Panc1 (cell line): Measurements from ENCODE around the gene ZNF18. TPM values are rescaled to one million over a fixed set of nuclear protein-coding genes. Genes with fewer than 3 reads are reported as not detected.

Experiments
- ATAC-seq: fragments of 200-7000 bp; cut with Tn5 transposase; 2 replicates; pipeline ENCODE4 v1.9.1; 2020; ENCODE audit warnings: mild to moderate bottlenecking, moderate library complexity
- BruUV-seq: library from RNA; stranded (reverse); fragments of 400-500 nt; replicated peaks from 2 replicates; lab custom pipeline; 2021; lab: Mats Ljungman, UMichigan
- CTCF ChIA-PET: fragments of 300-600 bp; sonication (Branson Sonifier 250); formaldehyde crosslinking; loops from one replicate; lab custom pipeline; 2022; ENCODE audit warnings: antibody characterized with exemption; lab: Charles Lee
- POLR2A ChIA-PET: fragments of 300-600 bp; sonication (Branson Sonifier 250); formaldehyde crosslinking; loops from one replicate; lab custom pipeline; 2022; ENCODE audit warnings: antibody characterized with exemption; lab: Charles Lee
- DNase-seq: peaks from one replicate; pipeline ENCODE4 v3.0.0-alpha.2; 2010; ENCODE audit warnings: low read depth, low spot score
- H3K27ac ChIP-seq: 2 replicates; pipeline ENCODE4 v1.5.1; 2011; ENCODE audit warnings: mild to moderate bottlenecking, low read length, inconsistent platforms
- H3K27me3 ChIP-seq: fragments of 200-500 bp; sonication (Bioruptor generic); 2 replicates; pipeline ENCODE4 v1.6.0; 2014; ENCODE audit warnings: low read length, inconsistent platforms; ENCODE audit not compliant: control insufficient read depth, insufficient read depth
- H3K36me3 ChIP-seq: fragments of 200-500 bp; sonication (Bioruptor generic); 2 replicates; pipeline ENCODE4 v1.5.1; 2014; ENCODE audit warnings: inconsistent platforms, mild to moderate bottlenecking, low read length, moderate library complexity; ENCODE audit not compliant: control insufficient read depth, insufficient read depth
- H3K4me1 ChIP-seq: 2 replicates; pipeline ENCODE4 v1.5.1; 2011; ENCODE audit warnings: inconsistent platforms, mild to moderate bottlenecking, low read length, moderate library complexity; ENCODE audit not compliant: control insufficient read depth, insufficient read depth
- H3K4me3 ChIP-seq, 2 experiments: 2 replicates each; pipeline ENCODE4 v1.5.1; 2011 to 2012; ENCODE audit warnings: low read depth in 2 of 2, low read length in 2 of 2, mild to moderate bottlenecking in 2 of 2, inconsistent platforms in 1 of 2, moderate library complexity in 1 of 2
- H3K9me3 ChIP-seq: fragments of 200-500 bp; sonication (Bioruptor generic); 2 replicates; pipeline ENCODE4 v1.5.1; 2014; ENCODE audit warnings: low read depth, mild to moderate bottlenecking, inconsistent platforms, low read length, moderate library complexity; ENCODE audit not compliant: control insufficient read depth, insufficient read depth
- POLR2AphosphoS5 ChIP-seq: IDR thresholded peaks from 2 replicates; pipeline ENCODE4 v1.6.1; 2012; ENCODE audit warnings: mild to moderate bottlenecking, low read depth, low read length, moderate library complexity
- SIN3A ChIP-seq: IDR thresholded peaks from 2 replicates; pipeline ENCODE4 v1.6.1; 2012; ENCODE audit warnings: low read depth, mild to moderate bottlenecking, low read length, moderate library complexity, borderline replicate concordance; ENCODE audit not compliant: insufficient read depth
- TCF7L2 ChIP-seq: IDR thresholded peaks from 2 replicates; pipeline ENCODE4 v1.6.1; 2011; ENCODE audit warnings: mild to moderate bottlenecking, low read depth, low read length, inconsistent platforms
- in situ Hi-C: cut with HindIII; loops from 2 replicates; pipeline ENCODE4 v1.10.0; 2016; ENCODE audit warnings: low sequenced_read_pairs, low pct_unique_long_range_greater_than_20kb
- intact Hi-C: fragments of 100-400 bp; cut with micrococcal nuclease; formaldehyde crosslinking; loops from one replicate; pipeline ENCODE4 v1.10.0; 2022; ENCODE audit not compliant: unreplicated experiment
- total RNA-seq: library from RNA; stranded (reverse); gene quantifications from one replicate; pipeline ENCODE4 v1.2.1, GENCODE V29; 2021; ENCODE audit not compliant: unreplicated experiment
- TF ChIP-seq, protein P1 (sequence below): fragments of 450-650 bp; IDR thresholded peaks from 2 replicates; pipeline ENCODE4 v1.5.1; 2017; ENCODE audit warnings: mild to moderate bottlenecking
- TF ChIP-seq, protein P2 (sequence below), 2 experiments: IDR thresholded peaks; 2 replicates each; pipeline ENCODE4 v1.6.1; 2011 to 2012; ENCODE audit warnings: low read depth in 2 of 2, control low read depth in 1 of 2, low read length in 1 of 2, mild to moderate bottlenecking in 1 of 2, moderate library complexity in 1 of 2; ENCODE audit not compliant: insufficient read depth in 1 of 2

The ZNF18 gene
- total RNA-seq, 1 experiment from 2014 or later = 7.4 TPM

DNA sequence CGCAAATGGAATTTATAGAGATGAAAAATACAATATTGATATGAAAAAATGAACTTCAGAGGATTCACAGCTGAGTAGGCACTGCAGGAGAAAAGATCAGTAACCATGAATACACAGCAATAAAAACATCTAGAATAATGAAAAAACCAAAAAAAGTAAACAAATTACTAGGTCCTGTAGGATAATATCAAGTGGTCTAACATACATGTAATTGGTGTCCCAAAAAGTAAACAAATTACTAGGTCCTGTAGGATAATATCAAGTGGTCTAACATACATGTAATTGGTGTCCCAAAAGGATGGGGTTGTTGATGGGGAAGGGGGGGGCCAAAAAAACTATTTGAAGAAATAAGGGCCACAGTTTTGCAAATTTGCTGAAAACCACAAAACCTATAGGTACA, 43.4 kb downstream of the ZNF18 start:
- intact Hi-C loops = no loop called here
- BruUV-seq = no TSS peak
- no peak overlapping the region for H3K27ac ChIP-seq
- no peak overlapping the region for H3K4me3 ChIP-seq
- DNase-seq (no peak), ATAC-seq (no peak)
- ChIA-PET CTCF (no interaction called here), POLR2A (no interaction called here)
- H3K4me1 ChIP-seq = no peaks in the 10 kb centered on the region
- TF ChIP-seq, protein P1, sequence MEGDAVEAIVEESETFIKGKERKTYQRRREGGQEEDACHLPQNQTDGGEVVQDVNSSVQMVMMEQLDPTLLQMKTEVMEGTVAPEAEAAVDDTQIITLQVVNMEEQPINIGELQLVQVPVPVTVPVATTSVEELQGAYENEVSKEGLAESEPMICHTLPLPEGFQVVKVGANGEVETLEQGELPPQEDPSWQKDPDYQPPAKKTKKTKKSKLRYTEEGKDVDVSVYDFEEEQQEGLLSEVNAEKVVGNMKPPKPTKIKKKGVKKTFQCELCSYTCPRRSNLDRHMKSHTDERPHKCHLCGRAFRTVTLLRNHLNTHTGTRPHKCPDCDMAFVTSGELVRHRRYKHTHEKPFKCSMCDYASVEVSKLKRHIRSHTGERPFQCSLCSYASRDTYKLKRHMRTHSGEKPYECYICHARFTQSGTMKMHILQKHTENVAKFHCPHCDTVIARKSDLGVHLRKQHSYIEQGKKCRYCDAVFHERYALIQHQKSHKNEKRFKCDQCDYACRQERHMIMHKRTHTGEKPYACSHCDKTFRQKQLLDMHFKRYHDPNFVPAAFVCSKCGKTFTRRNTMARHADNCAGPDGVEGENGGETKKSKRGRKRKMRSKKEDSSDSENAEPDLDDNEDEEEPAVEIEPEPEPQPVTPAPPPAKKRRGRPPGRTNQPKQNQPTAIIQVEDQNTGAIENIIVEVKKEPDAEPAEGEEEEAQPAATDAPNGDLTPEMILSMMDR = no peak
- TF ChIP-seq, protein P2, sequence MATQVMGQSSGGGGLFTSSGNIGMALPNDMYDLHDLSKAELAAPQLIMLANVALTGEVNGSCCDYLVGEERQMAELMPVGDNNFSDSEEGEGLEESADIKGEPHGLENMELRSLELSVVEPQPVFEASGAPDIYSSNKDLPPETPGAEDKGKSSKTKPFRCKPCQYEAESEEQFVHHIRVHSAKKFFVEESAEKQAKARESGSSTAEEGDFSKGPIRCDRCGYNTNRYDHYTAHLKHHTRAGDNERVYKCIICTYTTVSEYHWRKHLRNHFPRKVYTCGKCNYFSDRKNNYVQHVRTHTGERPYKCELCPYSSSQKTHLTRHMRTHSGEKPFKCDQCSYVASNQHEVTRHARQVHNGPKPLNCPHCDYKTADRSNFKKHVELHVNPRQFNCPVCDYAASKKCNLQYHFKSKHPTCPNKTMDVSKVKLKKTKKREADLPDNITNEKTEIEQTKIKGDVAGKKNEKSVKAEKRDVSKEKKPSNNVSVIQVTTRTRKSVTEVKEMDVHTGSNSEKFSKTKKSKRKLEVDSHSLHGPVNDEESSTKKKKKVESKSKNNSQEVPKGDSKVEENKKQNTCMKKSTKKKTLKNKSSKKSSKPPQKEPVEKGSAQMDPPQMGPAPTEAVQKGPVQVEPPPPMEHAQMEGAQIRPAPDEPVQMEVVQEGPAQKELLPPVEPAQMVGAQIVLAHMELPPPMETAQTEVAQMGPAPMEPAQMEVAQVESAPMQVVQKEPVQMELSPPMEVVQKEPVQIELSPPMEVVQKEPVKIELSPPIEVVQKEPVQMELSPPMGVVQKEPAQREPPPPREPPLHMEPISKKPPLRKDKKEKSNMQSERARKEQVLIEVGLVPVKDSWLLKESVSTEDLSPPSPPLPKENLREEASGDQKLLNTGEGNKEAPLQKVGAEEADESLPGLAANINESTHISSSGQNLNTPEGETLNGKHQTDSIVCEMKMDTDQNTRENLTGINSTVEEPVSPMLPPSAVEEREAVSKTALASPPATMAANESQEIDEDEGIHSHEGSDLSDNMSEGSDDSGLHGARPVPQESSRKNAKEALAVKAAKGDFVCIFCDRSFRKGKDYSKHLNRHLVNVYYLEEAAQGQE (IDR thresholded peaks at IDR 0.05; ENCODE audit: insufficient read depth in 1 of 2, low read depth in 2 of 2, low read length in 1 of 2) = no peak
- TF ChIP-seq SIN3A (no peak), TCF7L2 (no peak), POLR2AphosphoS5 (no peak)
- H3K27me3 ChIP-seq = no peaks in the 10 kb centered on the region
- in situ Hi-C loops = no loop called here
- H3K36me3 ChIP-seq = no peaks in the 10 kb centered on the region
- peaks cover 6% of the 10 kb centered on the region; the same call in 1 of the 2 replicates for H3K9me3 ChIP-seq

DNA sequence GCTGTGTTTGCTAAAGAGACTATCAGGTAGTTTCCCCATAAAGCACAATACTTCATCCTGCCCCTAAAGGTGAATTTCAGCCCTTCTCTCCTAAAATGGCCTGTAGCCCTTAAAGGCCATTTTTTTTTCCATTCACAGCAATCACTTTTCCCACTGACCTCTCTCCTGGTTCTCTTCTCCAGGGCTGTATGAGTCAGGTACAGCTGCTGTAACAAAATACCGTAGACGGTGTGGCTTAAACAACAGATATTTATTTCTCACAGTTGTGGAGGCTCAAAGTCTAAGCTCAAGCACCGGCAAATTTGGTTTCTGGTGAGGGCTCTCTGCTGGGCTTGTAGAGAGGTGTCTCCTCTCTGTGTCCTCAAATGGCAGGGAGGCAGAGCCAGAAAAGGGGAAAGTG, 44.7 kb downstream of the ZNF18 start:
- Histone ChIP-seq H3K9me3 (peaks cover 6% of the 10 kb centered on the region; the same call in 1 of the 2 replicates), H3K27ac (no peak overlapping the region), H3K36me3 (no peaks in the 10 kb centered on the region), H3K27me3 (no peaks in the 10 kb centered on the region), H3K4me1 (no peaks in the 10 kb centered on the region), H3K4me3 (no peak overlapping the region)
- ATAC-seq (no peak), DNase-seq (no peak)
- TF ChIP-seq, protein P1 = no peak
- ChIA-PET POLR2A (interaction anchor here (0.6 to 0.7 kb wide), 2 partner anchors 31 to 1036 kb away, joined by 7 to 9 read pairs; no protein-coding TSS in a partner anchor), CTCF (no interaction called here)
- intact Hi-C loops (no loop called here), in situ Hi-C loops (no loop called here)
- no TSS peak for BruUV-seq
